ENCODE data around the gene DDR1.
A peak's percentile ranks its signal among the peaks of the same experiment; 100 is the strongest.

The DDR1 gene

DNA sequence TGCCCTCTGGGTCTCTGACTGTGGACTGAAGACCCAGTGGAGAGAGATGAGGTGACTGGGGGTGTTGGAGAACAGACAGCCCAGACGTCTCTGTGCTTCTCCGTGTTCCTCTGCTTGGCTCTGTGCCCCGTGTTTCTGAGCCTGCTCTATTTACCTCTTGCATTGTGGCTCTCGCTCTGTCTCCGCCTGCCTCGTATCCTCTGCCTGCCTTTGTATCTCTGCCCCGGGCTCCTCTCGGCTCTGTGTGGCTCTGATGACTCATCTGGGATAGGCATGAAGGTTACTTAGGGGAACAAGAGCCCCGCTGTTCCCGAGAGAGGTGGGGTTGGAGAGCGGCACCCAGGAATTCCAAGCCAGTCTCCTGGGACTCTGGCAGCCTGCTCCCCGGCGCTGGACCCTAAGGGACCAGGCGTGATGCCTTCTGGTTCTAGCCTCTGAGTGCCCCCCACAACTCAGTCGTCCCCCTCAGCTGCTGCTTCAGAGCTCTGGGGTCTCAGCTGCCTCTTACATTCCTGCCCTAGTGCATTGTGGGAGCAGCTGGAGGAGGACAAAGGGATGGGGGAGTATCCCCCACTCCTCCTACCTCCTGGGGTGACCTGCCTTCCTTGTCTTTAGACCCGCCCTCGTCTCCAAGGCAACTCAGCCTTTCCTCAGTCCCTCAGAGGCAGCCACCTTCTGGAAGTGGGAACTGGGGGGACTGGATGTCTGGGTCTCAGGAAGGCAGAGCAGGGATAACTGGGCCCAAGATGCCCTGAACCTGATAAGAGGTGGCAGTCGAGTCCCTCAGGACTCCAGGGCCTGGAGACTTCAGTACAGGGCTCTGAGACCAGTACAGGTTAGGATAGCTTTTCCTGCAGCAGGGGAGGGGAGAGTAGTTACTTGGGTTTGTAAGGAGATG lies 1.9 kb downstream of the DDR1 start:
- peak overlapping the region; percentile 48 for H2AFZ ChIP-seq (ENCODE audit: insufficient read depth, low read length, poor library complexity)
- no CpG with 5 or more reads among the region's 18 CpGs for WGBS (ENCODE audit: extremely low coverage, insufficient coverage, insufficient read length)
- peak overlapping the region; percentile 84 for H3K27ac ChIP-seq (ENCODE audit: low read depth, low read length)

DNA sequence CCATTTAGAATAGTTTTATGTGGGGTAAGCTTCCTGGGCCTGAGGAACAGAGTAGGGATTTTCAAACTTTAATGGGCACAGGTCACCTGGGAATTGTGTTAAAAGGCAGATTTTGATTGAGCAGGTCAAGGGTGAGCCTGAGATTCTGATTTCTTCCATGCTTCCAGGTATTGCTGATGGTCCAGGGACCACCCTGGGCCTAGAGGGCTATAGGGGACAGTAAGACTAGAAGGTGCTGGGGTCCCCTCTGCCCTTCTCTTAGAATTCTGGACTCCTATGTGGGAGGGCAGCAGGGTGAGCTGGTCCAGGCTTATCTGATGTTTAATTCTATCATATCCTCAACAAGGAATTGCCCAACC lies 2.6 kb downstream of the DDR1 start:
- Histone ChIP-seq H3K14ac (ENCODE audit: low read length) (no peak overlapping the region), H2BK120ac (ENCODE audit: insufficient read depth, low read length, poor library complexity) (no peak overlapping the region), H3K4me3 (ENCODE audit: low read depth, low read length) (no peak overlapping the region), H3K27me3 (ENCODE audit: insufficient read depth, low read length) (no peaks in the 10 kb centered on the region), H3K9me3 (ENCODE audit: insufficient read depth, low read depth, low read length) (no peaks in the 10 kb centered on the region), H4K12ac (ENCODE audit: low read depth, low read length) (no peak overlapping the region), H3K4me1 (ENCODE audit: control insufficient read depth in 1 of 2, insufficient read depth in 2 of 2, low read length in 2 of 2) (peaks cover 25 to 34% of the 10 kb centered on the region in 2 experiments), H2AFZ (ENCODE audit: insufficient read depth, low read length, poor library complexity) (no peak overlapping the region), H3K36me3 (ENCODE audit: control insufficient read depth in 1 of 2, insufficient read depth in 2 of 2, low read length in 2 of 2) (peaks cover 35% of the 10 kb centered on the region in 2 experiments), H3K9ac (ENCODE audit: low read length) (no peak overlapping the region), H3K79me1 (ENCODE audit: low read length) (peaks cover 42% of the 10 kb centered on the region), H3K79me2 (ENCODE audit: control insufficient read depth, insufficient read depth, low read length, poor library complexity) (peaks cover 30% of the 10 kb centered on the region), H3K27ac (ENCODE audit: low read depth, low read length) (no peak overlapping the region), H4K8ac (ENCODE audit: low read depth, low read length) (no peak overlapping the region), H3K4ac (ENCODE audit: low read depth, low read length) (peak overlapping the region; percentile 64), H2BK5ac (ENCODE audit: low read depth, low read length, poor library complexity) (no peak overlapping the region), H3K18ac (ENCODE audit: low read length) (no peak overlapping the region), H3K4me2 (ENCODE audit: low read length) (peak overlapping the region; percentile 59), H4K91ac (ENCODE audit: low read depth, low read length) (no peak overlapping the region), H2BK12ac (ENCODE audit: low read length) (no peak overlapping the region), H2AK5ac (ENCODE audit: low read length) (no peak overlapping the region), H3K23ac (ENCODE audit: low read length) (no peak overlapping the region)
- DNase-seq, result no peak

More for the DNA sequence above, 1.9 kb downstream of the DDR1 start:
- Histone ChIP-seq H4K91ac (ENCODE audit: low read depth, low read length) (peak overlapping the region; percentile 85), H3K18ac (ENCODE audit: low read length) (peak overlapping the region; percentile 91), H3K9me3 (ENCODE audit: insufficient read depth, low read depth, low read length) (no peaks in the 10 kb centered on the region), H3K79me2 (ENCODE audit: control insufficient read depth, insufficient read depth, low read length, poor library complexity) (peaks cover 30% of the 10 kb centered on the region), H3K36me3 (ENCODE audit: control insufficient read depth in 1 of 2, insufficient read depth in 2 of 2, low read length in 2 of 2) (peaks cover 28% of the 10 kb centered on the region in 2 experiments), H3K4me3 (ENCODE audit: low read depth, low read length) (peak overlapping the region; percentile 74), H2BK12ac (ENCODE audit: low read length) (peak overlapping the region; percentile 32), H3K4me1 (ENCODE audit: control insufficient read depth in 1 of 2, insufficient read depth in 2 of 2, low read length in 2 of 2) (peaks cover 30 to 41% of the 10 kb centered on the region in 2 experiments), H3K27me3 (ENCODE audit: insufficient read depth, low read length) (no peaks in the 10 kb centered on the region), H3K14ac (ENCODE audit: low read length) (peak overlapping the region; percentile 60), H3K4me2 (ENCODE audit: low read length) (peak overlapping the region; percentile 59), H3K9ac (ENCODE audit: low read length) (peak overlapping the region; percentile 20), H3K23ac (ENCODE audit: low read length) (no peak overlapping the region), H4K8ac (ENCODE audit: low read depth, low read length) (peak overlapping the region; percentile 35), H3K79me1 (ENCODE audit: low read length) (peaks cover 47% of the 10 kb centered on the region), H2BK5ac (ENCODE audit: low read depth, low read length, poor library complexity) (peak overlapping the region; percentile 28), H2BK120ac (ENCODE audit: insufficient read depth, low read length, poor library complexity) (peak overlapping the region; percentile 64), H3K4ac (ENCODE audit: low read depth, low read length) (peak overlapping the region; percentile 64), H4K12ac (ENCODE audit: low read depth, low read length) (peak overlapping the region; percentile 64), H2AK5ac (ENCODE audit: low read length) (peak overlapping the region; percentile 28)
- DNase-seq, result peak; percentile 33 to 51

DNA sequence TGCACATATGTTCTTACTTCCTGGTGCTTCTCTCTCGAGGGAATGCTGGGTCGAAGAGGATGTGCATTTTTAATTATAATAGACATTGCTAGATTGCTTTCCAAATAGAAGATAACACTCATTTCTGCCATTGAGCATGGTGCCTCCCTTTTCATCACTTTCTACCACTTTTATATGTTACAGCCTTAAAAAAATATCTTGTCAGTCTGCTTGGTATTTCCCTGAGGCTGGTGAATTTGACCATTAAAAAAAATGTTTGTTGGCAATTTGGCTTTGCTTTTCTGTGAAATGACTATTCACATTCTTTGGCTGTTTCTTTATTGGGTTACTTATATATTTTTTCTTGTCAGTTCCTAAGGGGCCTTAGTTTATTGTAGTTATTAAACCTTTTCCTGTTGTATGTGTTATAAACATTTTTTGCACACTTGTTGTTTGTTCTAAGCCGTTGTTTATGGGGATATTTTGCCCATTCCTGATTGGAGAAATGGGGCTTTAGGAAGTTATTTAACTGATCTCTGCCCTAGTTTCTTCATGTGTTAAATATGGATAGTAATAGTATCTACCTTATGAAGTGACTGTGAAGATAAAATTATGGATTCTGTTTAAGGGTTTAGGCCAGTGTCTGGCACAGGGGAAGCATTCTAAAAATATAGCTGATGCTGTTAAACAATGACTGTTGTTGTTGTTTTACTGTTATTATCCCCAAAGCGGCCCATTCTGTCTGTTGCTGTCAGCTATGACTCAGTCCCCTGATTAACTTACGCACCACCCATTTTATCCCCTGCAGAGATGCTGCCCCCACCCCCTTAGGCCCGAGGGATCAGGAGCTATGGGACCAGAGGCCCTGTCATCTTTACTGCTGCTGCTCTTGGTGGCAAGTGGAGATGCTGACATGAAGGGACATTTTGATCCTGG lies 3.8 kb downstream of the DDR1 start:
- Histone ChIP-seq H3K4me3 (ENCODE audit: low read depth, low read length) (no peak overlapping the region), H2BK120ac (ENCODE audit: insufficient read depth, low read length, poor library complexity) (no peak overlapping the region), H3K18ac (ENCODE audit: low read length) (no peak overlapping the region), H3K27ac (ENCODE audit: low read depth, low read length) (no peak overlapping the region), H3K14ac (ENCODE audit: low read length) (no peak overlapping the region), H3K4ac (ENCODE audit: low read depth, low read length) (peak overlapping the region; percentile 52), H2BK12ac (ENCODE audit: low read length) (no peak overlapping the region), H4K12ac (ENCODE audit: low read depth, low read length) (no peak overlapping the region), H2AK5ac (ENCODE audit: low read length) (no peak overlapping the region), H3K9me3 (ENCODE audit: insufficient read depth, low read depth, low read length) (no peaks in the 10 kb centered on the region), H3K9ac (ENCODE audit: low read length) (no peak overlapping the region), H3K36me3 (ENCODE audit: control insufficient read depth in 1 of 2, insufficient read depth in 2 of 2, low read length in 2 of 2) (peaks cover 45 to 47% of the 10 kb centered on the region in 2 experiments), H3K4me1 (ENCODE audit: control insufficient read depth in 1 of 2, insufficient read depth in 2 of 2, low read length in 2 of 2) (peaks cover 14 to 23% of the 10 kb centered on the region in 2 experiments), H3K79me2 (ENCODE audit: control insufficient read depth, insufficient read depth, low read length, poor library complexity) (peaks cover 30% of the 10 kb centered on the region), H2BK5ac (ENCODE audit: low read depth, low read length, poor library complexity) (no peak overlapping the region), H2AFZ (ENCODE audit: insufficient read depth, low read length, poor library complexity) (no peak overlapping the region), H3K23ac (ENCODE audit: low read length) (no peak overlapping the region), H4K91ac (ENCODE audit: low read depth, low read length) (no peak overlapping the region), H3K4me2 (ENCODE audit: low read length) (no peak overlapping the region), H3K27me3 (ENCODE audit: insufficient read depth, low read length) (no peaks in the 10 kb centered on the region), H4K8ac (ENCODE audit: low read depth, low read length) (no peak overlapping the region), H3K79me1 (ENCODE audit: low read length) (peaks cover 30% of the 10 kb centered on the region)
- DNase-seq, result no peak
- WGBS (ENCODE audit: extremely low coverage, insufficient coverage, insufficient read length), result no CpG with 5 or more reads among the region's 6 CpGs

DNA sequence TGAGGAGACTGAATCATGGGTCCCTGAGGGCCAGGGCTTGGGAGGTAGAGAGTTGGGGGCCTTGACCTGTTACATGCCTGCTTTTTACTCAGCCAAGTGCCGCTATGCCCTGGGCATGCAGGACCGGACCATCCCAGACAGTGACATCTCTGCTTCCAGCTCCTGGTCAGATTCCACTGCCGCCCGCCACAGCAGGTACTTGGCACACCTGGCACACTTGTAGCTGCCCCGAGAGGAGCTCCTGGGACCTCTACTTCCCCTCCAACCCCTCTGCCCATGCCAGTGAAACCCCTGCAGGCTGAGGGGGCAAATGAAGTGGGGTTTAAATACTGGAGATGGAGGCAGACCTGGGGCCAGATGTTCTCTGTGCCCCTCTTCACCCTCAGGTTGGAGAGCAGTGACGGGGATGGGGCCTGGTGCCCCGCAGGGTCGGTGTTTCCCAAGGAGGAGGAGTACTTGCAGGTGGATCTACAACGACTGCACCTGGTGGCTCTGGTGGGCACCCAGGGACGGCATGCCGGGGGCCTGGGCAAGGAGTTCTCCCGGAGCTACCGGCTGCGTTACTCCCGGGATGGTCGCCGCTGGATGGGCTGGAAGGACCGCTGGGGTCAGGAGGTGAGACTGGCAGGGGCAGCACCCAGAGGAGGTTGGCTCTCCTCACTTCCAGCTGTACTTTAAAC lies 4.6 kb downstream of the DDR1 start:
- peaks cover 23% of the 10 kb centered on the region for H3K79me1 ChIP-seq (ENCODE audit: low read length)
- H3K27me3 ChIP-seq (ENCODE audit: insufficient read depth, low read length), result no peaks in the 10 kb centered on the region
- no peaks in the 10 kb centered on the region for H3K9me3 ChIP-seq (ENCODE audit: insufficient read depth, low read depth, low read length)
- WGBS (ENCODE audit: extremely low coverage, insufficient coverage, insufficient read length), result no CpG with 5 or more reads among the region's 18 CpGs
- H3K4ac ChIP-seq (ENCODE audit: low read depth, low read length), result peak overlapping the region; percentile 2
- H4K12ac ChIP-seq (ENCODE audit: low read depth, low read length), result no peak overlapping the region
- peaks cover 9 to 16% of the 10 kb centered on the region in 2 experiments for H3K4me1 ChIP-seq (ENCODE audit: control insufficient read depth in 1 of 2, insufficient read depth in 2 of 2, low read length in 2 of 2)
- H3K4me3 ChIP-seq (ENCODE audit: low read depth, low read length), result no peak overlapping the region
- H4K8ac ChIP-seq (ENCODE audit: low read depth, low read length), result no peak overlapping the region
- H3K79me2 ChIP-seq (ENCODE audit: control insufficient read depth, insufficient read depth, low read length, poor library complexity), result peaks cover 23% of the 10 kb centered on the region
- no peak overlapping the region for H2BK5ac ChIP-seq (ENCODE audit: low read depth, low read length, poor library complexity)
- no peak overlapping the region for H3K27ac ChIP-seq (ENCODE audit: low read depth, low read length)
- no peak overlapping the region for H2BK120ac ChIP-seq (ENCODE audit: insufficient read depth, low read length, poor library complexity)
- H3K36me3 ChIP-seq (ENCODE audit: control insufficient read depth in 1 of 2, insufficient read depth in 2 of 2, low read length in 2 of 2), result peaks cover 53 to 55% of the 10 kb centered on the region in 2 experiments
- no peak overlapping the region for H3K23ac ChIP-seq (ENCODE audit: low read length)
- H2AFZ ChIP-seq (ENCODE audit: insufficient read depth, low read length, poor library complexity), result no peak overlapping the region
- H4K91ac ChIP-seq (ENCODE audit: low read depth, low read length), result no peak overlapping the region
- H2AK5ac ChIP-seq (ENCODE audit: low read length), result no peak overlapping the region
- H3K9ac ChIP-seq (ENCODE audit: low read length), result no peak overlapping the region
- no peak overlapping the region for H3K4me2 ChIP-seq (ENCODE audit: low read length)
- H3K18ac ChIP-seq (ENCODE audit: low read length), result peak overlapping the region; percentile 7
- H2BK12ac ChIP-seq (ENCODE audit: low read length), result no peak overlapping the region
- DNase-seq, result no peak
- H3K14ac ChIP-seq (ENCODE audit: low read length), result no peak overlapping the region
